Transverse colon (tissue), 4 donors: ENCODE measurements around the gene TIPARP. TPM values are rescaled to one million over a fixed set of nuclear protein-coding genes. Genes with fewer than 3 reads are reported as not detected.
A peak's percentile ranks its signal among the peaks of the same experiment; 100 is the strongest.

Source experiments
- DNase-seq: peaks from one replicate; pipeline ENCODE4 v3.0.0-alpha.2; 2019
- H3K27ac ChIP-seq, 4 donors: fragments of 200-600 bp; sonication (generic); 2 replicates each; pipeline ENCODE4 v1.5.1; 2016 to 2018; ENCODE audit warnings: inconsistent platforms in 4 of 4
- H3K27me3 ChIP-seq: fragments of 200-600 bp; sonication (generic); 2 replicates; pipeline ENCODE4 v1.5.1; 2017; ENCODE audit warnings: inconsistent platforms
- H3K36me3 ChIP-seq, 4 donors: fragments of 200-600 bp; sonication (generic); 2 replicates each; pipeline ENCODE4 v1.5.1; 2017 to 2019; ENCODE audit warnings: inconsistent platforms in 4 of 4
- H3K4me1 ChIP-seq, 4 donors: fragments of 200-600 bp; sonication (generic); 2 replicates each; pipeline ENCODE4 v1.5.1; 2017 to 2020; ENCODE audit warnings: inconsistent platforms in 4 of 4
- H3K4me3 ChIP-seq, 4 donors: fragments of 200-600 bp; sonication (generic); 1 replicate in 1 of 4; 2 replicates in 3 of 4; pipeline versions ENCODE4 v1.5.1 to v1.6.1; 2017 to 2019; ENCODE audit warnings: inconsistent platforms in 4 of 4
- H3K9me3 ChIP-seq, 2 donors: fragments of 200-600 bp; sonication (generic); 2 replicates each; pipeline ENCODE4 v1.5.1; 2017 to 2019; ENCODE audit warnings: inconsistent platforms in 2 of 2
- CTCF ChIP-seq, 5 experiments: fragments of 200-600 bp in 3 of 5; fragments of 450-650 bp in 2 of 5; sonication (generic) in 3 of 5; IDR thresholded peaks; 1 replicate in 2 of 5; 2 replicates in 3 of 5; pipeline ENCODE4 v1.5.1; 2016 to 2017; ENCODE audit warnings: antibody characterized with exemption in 5 of 5, inconsistent platforms in 3 of 5, mild to moderate bottlenecking in 2 of 5, moderate library complexity in 1 of 5
- EP300 ChIP-seq: sonication (generic); formaldehyde crosslinking; IDR thresholded peaks from one replicate; pipeline ENCODE4 v1.6.1; 2017; ENCODE audit warnings: antibody characterized with exemption, low read depth
- POLR2A ChIP-seq: fragments of 450-650 bp; IDR thresholded peaks from one replicate; pipeline ENCODE4 v1.6.1; 2016; ENCODE audit warnings: antibody characterized with exemption, mild to moderate bottlenecking, moderate library complexity
- POLR2AphosphoS5 ChIP-seq, 3 donors: sonication (generic); formaldehyde crosslinking; IDR thresholded peaks; one replicate each; pipeline ENCODE4 v1.6.1; 2016; ENCODE audit warnings: antibody characterized with exemption in 3 of 3
- WGBS, 2 donors: methylation state at CpG; one replicate each; pipeline ENCODE4 v1.1.5; 2018; ENCODE audit warnings: low coverage in 1 of 2; 5-methylcytosine and 5-hydroxymethylcytosine counted together
- in situ Hi-C, 4 donors: fragments of 200-750 bp; cut with MboI; loops; one replicate each; pipeline versions ENCODE4 v1.15.0 to v1.15.1; 2017; ENCODE audit warnings: low sequenced_read_pairs in 3 of 4, low pct_ligation_motif_present in 1 of 4, low pct_unique_long_range_greater_than_20kb in 1 of 4
- intact Hi-C: fragments of 100-400 bp; cut with DNase I; formaldehyde crosslinking; loops from one replicate; pipeline ENCODE4 v1.15.1; 2023; ENCODE audit warnings: low total_unique reads
- total RNA-seq, 4 donors: library from RNA; depleted of rRNA; stranded (reverse); fragments of >200 nt; gene quantifications; one replicate each; pipeline ENCODE4 v1.1.0, GENCODE V29; 2016

Gene TIPARP
- total RNA-seq, 4 donors from 2014 or later: 11.9 to 47.1 (median 34.3) TPM

- H3K27ac ChIP-seq: no peak overlapping the region
- intact Hi-C loops (no loop called here), in situ Hi-C loops (no loop called here)
- WGBS, 2 donors: 74 to 80% methylated on average over 2 of the region's 2 CpGs
- H3K4me3 ChIP-seq: no peak overlapping the region
- H3K27me3 ChIP-seq: no peaks in the 10 kb centered on the region
- DNase-seq: no peak
- H3K36me3 ChIP-seq: no peaks in the 10 kb centered on the region
- no peaks in the 10 kb centered on the region for H3K9me3 ChIP-seq
- no peak for TF ChIP-seq POLR2A
- no peak for TF ChIP-seq EP300
- TF ChIP-seq CTCF (IDR thresholded peaks at IDR 0.05): no peak
- TF ChIP-seq POLR2AphosphoS5 (IDR thresholded peaks at IDR 0.05): no peak
- H3K4me1 ChIP-seq: peaks cover 0 to 9% (median 0%) of the 10 kb centered on the region in 4 donors
Measured at GRCh38 chr3:156723182-156723619, 48.8 kb downstream of the TIPARP start.

- Histone ChIP-seq H3K9me3 (no peaks in the 10 kb centered on the region), H3K36me3 (no peaks in the 10 kb centered on the region), H3K4me1 (peaks cover 0 to 9% (median 0%) of the 10 kb centered on the region in 4 donors), H3K27me3 (no peaks in the 10 kb centered on the region), H3K27ac (peak overlapping the region in 3 of 4 donors; percentile 46 to 66 (median 58)), H3K4me3 (no peak overlapping the region)
- intact Hi-C loops (no loop called here), in situ Hi-C loops (no loop called here)
- 28 to 71% methylated on average over 2 to 4 of the region's 4 CpGs for WGBS, 2 donors
- peak; percentile 45 for DNase-seq
- TF ChIP-seq POLR2AphosphoS5 (IDR thresholded peaks at IDR 0.05) (peak in 1 of 3 donors; percentile 22), POLR2A (no peak)
Measured at GRCh38 chr3:156725682-156726081, 51.3 kb downstream of the TIPARP start.

GRCh38 chr3:156726456-156726855 is 52.1 kb downstream of the TIPARP start:
- 100% methylated on average over 1 of the region's 1 CpG; no CpG with 5 or more reads in 1 of the 2 donors for WGBS, 2 donors
- no peaks in the 10 kb centered on the region for H3K36me3 ChIP-seq
- H3K9me3 ChIP-seq: no peaks in the 10 kb centered on the region
- DNase-seq: no peak
- intact Hi-C loops: no loop called here
- no peaks in the 10 kb centered on the region for H3K27me3 ChIP-seq
- no peak overlapping the region for H3K4me3 ChIP-seq
- no peak for TF ChIP-seq POLR2AphosphoS5 (IDR thresholded peaks at IDR 0.05)
- TF ChIP-seq EP300: no peak
- TF ChIP-seq CTCF (IDR thresholded peaks at IDR 0.05): no peak
- TF ChIP-seq POLR2A: no peak
- in situ Hi-C loops: no loop called here
- H3K4me1 ChIP-seq: peaks cover 0 to 9% (median 0%) of the 10 kb centered on the region in 4 donors
- peak overlapping the region in 1 of 4 donors; percentile 58 for H3K27ac ChIP-seq

- no peak for TF ChIP-seq CTCF (IDR thresholded peaks at IDR 0.05)
- no peak for TF ChIP-seq POLR2AphosphoS5 (IDR thresholded peaks at IDR 0.05)
- no peak for TF ChIP-seq EP300
- TF ChIP-seq POLR2A: no peak
- Histone ChIP-seq H3K4me3 (no peak overlapping the region), H3K27me3 (no peaks in the 10 kb centered on the region), H3K27ac (no peak overlapping the region), H3K9me3 (no peaks in the 10 kb centered on the region), H3K4me1 (peaks cover 0 to 9% (median 0%) of the 10 kb centered on the region in 4 donors), H3K36me3 (no peaks in the 10 kb centered on the region)
- WGBS, 2 donors: 78% methylated on average over 3 of the region's 3 CpGs; no CpG with 5 or more reads in 1 of the 2 donors
- in situ Hi-C loops (no loop called here), intact Hi-C loops (no loop called here)
- no peak for DNase-seq
Measured at GRCh38 chr3:156727519-156728205, 53.3 kb downstream of the TIPARP start.
